Stimulated activated CD8-positive, alpha-beta memory T cell treated with anti-CD3 and anti-CD28 coated beads, Interleukin-15, amount 100 ng/mL, for 48 hours (primary cell): Measurements from ENCODE around the gene MED15.

ENCODE experiments used
- DNase-seq, 2 donors: peaks; one replicate each; pipeline ENCODE4 v3.0.0-alpha.2; 2020; ENCODE audit warnings: low read depth in 2 of 2

Gene MED15

DNA sequence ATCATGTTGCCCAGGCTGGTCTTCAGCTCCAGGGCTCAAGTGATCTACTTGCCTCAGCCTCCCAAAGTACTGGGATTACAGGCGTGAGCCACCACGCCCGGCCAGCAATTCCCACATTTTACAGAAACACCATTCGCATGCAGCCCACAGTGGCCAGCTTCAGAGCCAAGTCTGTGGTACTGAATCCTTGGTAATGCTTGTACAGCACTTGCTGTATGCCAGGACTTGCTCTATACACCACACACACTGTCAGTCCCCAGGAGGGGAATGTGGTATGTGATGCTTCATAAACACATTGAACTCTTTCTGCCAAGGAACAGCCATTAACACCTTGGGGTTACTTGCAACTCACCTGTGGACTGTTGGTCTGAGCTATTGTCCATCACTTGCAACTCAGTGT lies 119.4 kb downstream of the MED15 start:
- DNase-seq = no peak

DNA sequence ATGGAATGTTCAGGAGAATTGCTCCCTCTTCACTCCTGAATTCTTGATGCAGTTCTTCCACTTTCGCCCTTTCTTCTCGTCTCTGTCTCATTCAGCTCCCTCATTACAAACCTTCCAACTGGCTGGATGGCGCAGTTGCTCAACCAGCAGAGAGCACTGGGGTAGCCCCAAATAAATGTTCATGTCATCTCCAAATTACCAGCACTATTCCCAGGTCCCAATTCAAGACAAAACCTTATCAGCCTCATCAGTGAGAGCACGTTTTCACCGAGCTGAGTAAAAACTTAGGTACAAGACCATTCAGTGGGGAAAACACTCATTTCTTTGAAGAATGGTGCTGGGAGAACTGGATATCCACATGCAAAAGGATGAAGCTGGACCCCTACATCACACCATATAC lies 120.0 kb downstream of the MED15 start:
- no peak for DNase-seq

GRCh38 chr22:20628081-20628939 lies 120.9 kb downstream of the MED15 start:
- DNase-seq = no peak

DNA sequence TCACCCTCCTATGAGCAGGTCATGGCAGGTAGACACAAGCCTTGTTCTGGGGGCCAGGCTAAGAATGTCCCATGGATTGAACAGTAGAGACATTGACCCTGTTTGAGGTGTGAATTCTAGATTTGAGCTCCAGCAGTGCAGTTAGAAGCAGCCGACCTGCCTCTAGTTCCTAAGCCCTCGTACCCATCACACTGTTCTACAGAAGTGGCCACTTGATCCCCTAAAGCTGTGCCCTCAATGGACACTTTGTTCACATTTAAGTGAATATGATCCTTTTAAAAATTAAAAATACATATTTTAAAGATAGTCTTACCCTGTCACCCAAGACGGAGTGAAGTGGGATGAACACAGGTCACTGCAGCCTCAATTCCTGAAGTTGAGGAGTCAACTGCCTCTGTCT lies 122.0 kb downstream of the MED15 start:
- DNase-seq = no peak

DNA sequence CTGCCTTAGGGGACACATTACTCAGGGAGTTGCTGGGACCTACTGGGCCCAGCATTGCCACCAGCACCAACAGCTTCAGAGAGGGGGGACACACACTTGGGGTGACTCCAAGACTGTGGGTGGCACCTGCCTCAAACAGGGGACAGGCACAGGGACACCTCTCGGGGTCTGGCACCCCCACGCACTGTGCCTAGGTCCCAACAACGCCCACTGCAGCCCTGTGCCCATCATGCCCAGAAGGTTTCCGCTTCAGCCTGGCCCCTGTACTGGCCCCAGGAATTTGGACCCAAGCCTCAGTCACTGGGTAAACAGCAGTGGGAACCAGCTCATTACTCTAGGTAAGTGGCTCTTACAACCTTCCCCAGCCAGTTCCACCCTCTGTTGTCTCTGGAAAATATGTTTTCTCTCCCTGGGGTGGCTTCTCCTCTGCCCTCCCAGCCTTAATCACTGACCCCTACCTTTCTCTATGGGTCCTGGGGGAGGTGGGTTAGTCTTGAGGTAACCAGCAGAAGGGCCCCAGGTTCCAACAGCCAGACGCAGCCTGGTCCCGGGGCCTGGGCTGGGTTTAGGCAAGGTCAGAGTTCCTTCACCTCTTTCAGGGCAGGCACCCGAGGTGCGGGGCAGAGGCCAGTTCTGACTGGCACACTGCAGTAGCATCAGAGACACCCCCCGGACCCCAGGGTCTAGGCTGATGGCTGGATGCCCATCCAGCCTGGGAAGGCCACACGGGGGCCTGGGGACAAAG lies 123.6 kb downstream of the MED15 start:
- DNase-seq = no peak

DNA sequence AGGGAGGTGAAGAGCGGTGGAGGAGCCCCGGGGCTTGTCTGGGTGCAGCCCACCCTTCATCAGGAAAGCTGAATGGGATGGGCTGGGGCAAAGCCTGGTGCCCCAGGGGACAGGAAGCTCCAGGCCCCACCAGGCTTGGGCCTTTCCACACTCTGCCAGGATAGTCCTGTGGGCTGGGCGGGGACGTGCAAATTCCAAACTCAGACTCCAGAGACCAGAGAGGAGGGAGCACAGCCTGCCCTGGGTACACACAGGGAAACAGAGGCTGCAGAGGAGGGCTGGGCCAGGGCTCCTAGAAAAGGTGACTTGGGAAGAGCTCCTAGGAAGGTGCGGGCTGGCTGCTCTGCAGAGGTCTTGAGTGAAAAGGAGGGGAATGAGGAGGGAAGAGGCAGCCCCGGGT lies 124.7 kb downstream of the MED15 start:
- DNase-seq = no peak

DNA sequence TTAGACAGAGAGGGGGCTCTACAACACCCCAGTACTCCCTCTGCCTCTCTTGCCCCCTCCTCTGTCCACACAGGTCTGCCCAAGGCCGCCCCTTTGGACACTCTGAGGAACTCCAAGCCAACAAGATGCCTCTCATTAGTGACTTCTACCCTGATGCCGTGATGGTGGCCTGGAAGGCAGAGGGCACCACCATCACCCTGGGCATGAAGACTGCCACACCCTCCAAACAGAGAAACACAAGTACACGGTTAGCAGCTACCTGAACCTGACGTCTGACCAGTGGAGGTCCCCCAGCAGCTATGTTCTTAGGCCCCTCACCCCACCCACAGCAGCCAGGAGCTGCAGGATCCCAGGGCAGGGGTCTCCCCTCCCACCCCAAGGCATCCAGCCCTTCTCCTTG lies 125.1 kb downstream of the MED15 start:
- DNase-seq = no peak

DNA sequence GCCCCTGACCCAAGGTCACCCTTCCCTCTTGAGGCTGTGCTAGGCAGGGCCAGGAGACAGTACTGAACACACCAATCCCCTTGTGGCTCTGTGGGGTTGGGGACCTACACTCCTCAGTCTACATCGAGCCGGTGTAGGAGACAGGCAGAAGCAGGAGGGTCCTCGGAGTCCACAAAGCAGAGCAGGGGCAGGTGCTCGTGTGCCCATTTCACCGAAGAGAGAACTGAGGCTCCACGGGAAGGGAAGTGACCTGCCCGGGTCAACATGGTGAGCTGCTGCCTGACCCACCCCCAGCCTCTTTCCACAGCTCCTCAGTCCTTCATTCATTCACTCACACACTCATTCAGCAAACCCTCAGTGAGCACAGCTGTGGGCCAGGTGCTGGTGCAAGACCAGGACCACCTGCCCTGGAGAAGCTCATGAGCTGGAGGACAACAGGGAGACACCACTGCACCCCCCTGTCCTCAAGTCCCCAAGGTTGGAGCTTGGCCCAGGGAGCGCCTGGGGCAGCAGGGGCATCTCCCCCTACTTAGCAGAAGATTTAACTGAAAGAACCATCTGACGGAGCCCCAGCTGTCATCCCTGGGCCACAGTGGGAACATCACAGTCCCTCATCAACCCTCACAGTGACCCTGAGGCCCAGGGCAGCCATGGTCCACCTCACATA lies 127.3 kb downstream of the MED15 start:
- no peak for DNase-seq

DNA sequence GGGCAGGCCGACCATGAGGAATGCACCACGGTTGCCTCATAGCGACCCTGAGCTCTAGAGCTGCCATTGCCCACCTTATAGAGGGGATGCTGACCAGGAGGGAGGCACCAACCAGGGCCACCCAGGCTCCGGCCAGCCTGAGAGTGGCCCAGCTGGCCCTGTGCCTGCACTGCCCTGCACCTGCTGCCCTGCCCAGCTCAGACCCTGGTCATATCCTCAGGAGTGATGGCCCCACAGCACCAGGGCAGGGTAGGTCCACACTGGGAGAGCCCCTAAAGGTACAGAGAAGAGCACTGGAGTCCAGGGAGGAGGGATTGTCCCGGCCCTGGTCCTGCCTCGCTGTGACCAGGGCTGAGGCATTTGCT lies 127.8 kb downstream of the MED15 start:
- no peak for DNase-seq

DNA sequence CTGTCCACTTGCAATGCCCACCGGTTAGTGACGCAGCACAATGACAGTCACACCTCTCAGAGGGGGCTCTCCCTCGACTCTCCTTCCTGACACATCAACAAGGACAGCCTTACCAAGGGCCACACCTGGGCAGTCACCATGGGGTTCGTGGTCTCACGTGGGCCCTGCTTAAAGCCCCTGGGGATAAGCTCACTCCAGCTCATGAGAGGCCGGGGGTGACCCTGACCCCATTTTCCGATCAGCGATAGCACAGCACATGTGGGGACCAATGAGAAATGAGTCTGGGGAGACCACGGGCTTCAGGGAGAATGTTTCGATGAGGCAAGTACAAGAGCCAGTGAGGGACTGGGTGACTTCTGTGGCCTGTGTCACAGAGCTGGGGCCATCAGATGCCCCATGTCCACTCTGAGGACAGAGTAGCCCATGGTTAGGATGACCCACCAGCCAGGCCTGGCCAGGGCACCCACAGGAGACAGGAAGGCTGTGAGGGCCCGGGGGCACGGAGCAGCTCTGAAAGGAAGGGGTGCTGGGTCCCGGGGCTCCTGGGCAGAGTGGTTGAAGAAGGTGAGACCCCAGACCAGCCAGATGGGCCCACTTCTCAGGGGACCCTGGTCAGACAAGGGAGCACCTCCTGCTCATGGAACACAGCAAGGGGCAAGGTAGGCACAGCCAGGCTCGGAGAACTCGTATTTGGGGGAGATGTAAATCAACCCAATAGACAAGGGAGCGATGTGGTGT lies 128.8 kb downstream of the MED15 start:
- DNase-seq = no peak

DNA sequence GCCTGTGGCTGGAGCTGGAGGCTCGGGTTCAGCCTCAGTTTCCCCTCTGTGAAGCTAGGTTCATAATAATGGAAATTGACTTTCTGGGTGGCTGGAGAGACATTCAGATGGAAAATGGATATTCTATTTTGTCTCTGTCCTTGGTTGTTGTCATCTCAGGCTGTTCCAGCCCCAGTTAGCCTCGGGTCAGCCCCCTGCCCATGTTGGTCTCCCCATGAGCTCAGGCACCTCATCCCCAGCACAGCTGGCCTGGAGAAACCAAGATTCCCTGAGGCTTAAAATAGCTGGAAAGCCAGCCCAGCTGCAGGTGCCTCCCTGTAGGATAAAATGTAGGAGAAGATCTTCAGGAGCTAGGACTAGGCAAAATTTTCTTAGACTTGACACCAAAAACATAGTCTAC lies 129.5 kb downstream of the MED15 start:
- no peak for DNase-seq
